ENCODE measurements around the gene SYT9. TPM values are rescaled to one million over a fixed set of nuclear protein-coding genes. Genes with fewer than 3 reads are reported as not detected.

SYT9 gene
- total RNA-seq, 1 experiment from 2014 or later: not detected

- ChIA-PET POLR2A (no interaction called here), CTCF (no interaction called here)
- no peaks in the 10 kb centered on the region for H3K9me3 Mint-ChIP-seq (ENCODE audit: unreplicated experiment)
- no peaks in the 10 kb centered on the region for H3K4me1 Mint-ChIP-seq (ENCODE audit: insufficient read depth, unreplicated experiment)
- no peak overlapping the region for H3K4me3 Mint-ChIP-seq (ENCODE audit: unreplicated experiment)
- DNase-seq (ENCODE audit: unreplicated experiment): no peak
- TF ChIP-seq, protein P1, sequence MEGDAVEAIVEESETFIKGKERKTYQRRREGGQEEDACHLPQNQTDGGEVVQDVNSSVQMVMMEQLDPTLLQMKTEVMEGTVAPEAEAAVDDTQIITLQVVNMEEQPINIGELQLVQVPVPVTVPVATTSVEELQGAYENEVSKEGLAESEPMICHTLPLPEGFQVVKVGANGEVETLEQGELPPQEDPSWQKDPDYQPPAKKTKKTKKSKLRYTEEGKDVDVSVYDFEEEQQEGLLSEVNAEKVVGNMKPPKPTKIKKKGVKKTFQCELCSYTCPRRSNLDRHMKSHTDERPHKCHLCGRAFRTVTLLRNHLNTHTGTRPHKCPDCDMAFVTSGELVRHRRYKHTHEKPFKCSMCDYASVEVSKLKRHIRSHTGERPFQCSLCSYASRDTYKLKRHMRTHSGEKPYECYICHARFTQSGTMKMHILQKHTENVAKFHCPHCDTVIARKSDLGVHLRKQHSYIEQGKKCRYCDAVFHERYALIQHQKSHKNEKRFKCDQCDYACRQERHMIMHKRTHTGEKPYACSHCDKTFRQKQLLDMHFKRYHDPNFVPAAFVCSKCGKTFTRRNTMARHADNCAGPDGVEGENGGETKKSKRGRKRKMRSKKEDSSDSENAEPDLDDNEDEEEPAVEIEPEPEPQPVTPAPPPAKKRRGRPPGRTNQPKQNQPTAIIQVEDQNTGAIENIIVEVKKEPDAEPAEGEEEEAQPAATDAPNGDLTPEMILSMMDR (IDR thresholded peaks at IDR 0.05; ENCODE audit: unreplicated experiment): no peak
- no TSS peak for BruUV-seq (replicated peaks)
- intact Hi-C loops (cut with micrococcal nuclease): no loop called here
- no peaks in the 10 kb centered on the region for H3K36me3 Mint-ChIP-seq (ENCODE audit: insufficient read depth, unreplicated experiment)
- no peaks in the 10 kb centered on the region for H3K27me3 Mint-ChIP-seq (ENCODE audit: insufficient read depth, unreplicated experiment)
- no peak overlapping the region for H3K27ac Mint-ChIP-seq (ENCODE audit: low read depth, unreplicated experiment)
Observed at GRCh38 chr11:7268758-7269157, 17.1 kb downstream of the SYT9 start.

- Mint-ChIP-seq H3K27me3 (ENCODE audit: insufficient read depth, unreplicated experiment) (no peaks in the 10 kb centered on the region), H3K36me3 (ENCODE audit: insufficient read depth, unreplicated experiment) (no peaks in the 10 kb centered on the region), H3K4me1 (ENCODE audit: insufficient read depth, unreplicated experiment) (no peaks in the 10 kb centered on the region), H3K27ac (ENCODE audit: low read depth, unreplicated experiment) (no peak overlapping the region), H3K9me3 (ENCODE audit: unreplicated experiment) (no peaks in the 10 kb centered on the region), H3K4me3 (ENCODE audit: unreplicated experiment) (no peak overlapping the region)
- intact Hi-C loops (cut with micrococcal nuclease): no loop called here
- no peak for DNase-seq (ENCODE audit: unreplicated experiment)
- TF ChIP-seq, protein P1 (IDR thresholded peaks at IDR 0.05; ENCODE audit: unreplicated experiment): no peak
- ChIA-PET POLR2A (no interaction called here), CTCF (no interaction called here)
- no TSS peak for BruUV-seq (replicated peaks)
Observed at GRCh38 chr11:7270233-7270865, 18.6 kb downstream of the SYT9 start.

DNA sequence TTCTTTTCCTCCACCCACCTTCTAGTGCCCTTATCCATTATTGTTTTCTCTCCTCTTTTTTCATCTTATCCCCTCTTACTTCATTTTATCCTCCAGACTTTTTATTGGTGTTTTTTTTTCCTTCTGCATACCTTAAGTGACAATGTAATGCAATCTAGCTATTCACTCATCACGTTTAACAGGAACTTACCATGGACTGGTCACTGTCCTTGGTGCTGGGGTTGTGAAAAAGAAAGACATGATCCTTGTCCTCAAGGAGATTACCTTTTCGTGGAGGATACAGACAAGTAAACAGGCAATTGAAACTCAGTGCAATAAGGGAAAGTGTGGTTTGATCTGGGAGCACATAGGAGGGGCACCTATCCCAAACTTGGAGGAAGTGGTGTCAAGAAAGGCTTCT, 20.7 kb downstream of the SYT9 start:
- intact Hi-C loops (cut with micrococcal nuclease): no loop called here
- H3K36me3 Mint-ChIP-seq (ENCODE audit: insufficient read depth, unreplicated experiment): no peaks in the 10 kb centered on the region
- H3K4me3 Mint-ChIP-seq (ENCODE audit: unreplicated experiment): no peak overlapping the region
- H3K4me1 Mint-ChIP-seq (ENCODE audit: insufficient read depth, unreplicated experiment): no peaks in the 10 kb centered on the region
- CTCF ChIA-PET: interaction anchor here (0.6 to 0.9 kb wide), 2 partner anchors 535 to 1183 kb away, joined by 3 read pairs; no protein-coding TSS in a partner anchor
- no peaks in the 10 kb centered on the region for H3K27me3 Mint-ChIP-seq (ENCODE audit: insufficient read depth, unreplicated experiment)
- no peaks in the 10 kb centered on the region for H3K9me3 Mint-ChIP-seq (ENCODE audit: unreplicated experiment)
- no TSS peak for BruUV-seq (replicated peaks)
- POLR2A ChIA-PET: no interaction called here
- H3K27ac Mint-ChIP-seq (ENCODE audit: low read depth, unreplicated experiment): no peak overlapping the region
- TF ChIP-seq, protein P1 (IDR thresholded peaks at IDR 0.05; ENCODE audit: unreplicated experiment): no peak
- DNase-seq (ENCODE audit: unreplicated experiment): no peak

- Mint-ChIP-seq H3K4me3 (ENCODE audit: unreplicated experiment) (no peak overlapping the region), H3K27me3 (ENCODE audit: insufficient read depth, unreplicated experiment) (no peaks in the 10 kb centered on the region), H3K27ac (ENCODE audit: low read depth, unreplicated experiment) (no peak overlapping the region), H3K4me1 (ENCODE audit: insufficient read depth, unreplicated experiment) (no peaks in the 10 kb centered on the region), H3K9me3 (ENCODE audit: unreplicated experiment) (no peaks in the 10 kb centered on the region), H3K36me3 (ENCODE audit: insufficient read depth, unreplicated experiment) (no peaks in the 10 kb centered on the region)
- BruUV-seq (replicated peaks): no TSS peak
- CTCF ChIA-PET: no interaction called here
- TF ChIP-seq, protein P1 (IDR thresholded peaks at IDR 0.05; ENCODE audit: unreplicated experiment): no peak
- no peak for DNase-seq (ENCODE audit: unreplicated experiment)
- POLR2A ChIA-PET: no interaction called here
- intact Hi-C loops (cut with micrococcal nuclease): no loop called here
Observed at GRCh38 chr11:7275133-7275532, 23.4 kb downstream of the SYT9 start.

Measured in MCF 10A (cell line).